Skin epidermis (tissue), 12 donors: ENCODE data around the gene SULT1C3.
"Not testable (repeated sequence)": the region's sequence is repeated elsewhere in the genome, so short reads cannot be mapped to it uniquely, and the experiment has no call there.

Experiments
- H3K27ac ChIP-seq, 21 experiments: fragments of 200-600 bp; sonication (generic) in 11 of 21; one replicate each; pipeline ENCODE4 v1.5.0; 2020; ENCODE audit warnings: mild to moderate bottlenecking in 3 of 21, inconsistent platforms in 2 of 21, moderate library complexity in 2 of 21
- H3K4me3 ChIP-seq, 7 experiments: fragments of 200-600 bp; sonication (generic) in 2 of 7; one replicate each; pipeline ENCODE4 v1.5.0; 2020; ENCODE audit warnings: inconsistent platforms in 2 of 7, mild to moderate bottlenecking in 2 of 7, moderate library complexity in 1 of 7

The SULT1C3 gene

GRCh38 chr2:108240966-108241365 lies 1.2 kb downstream of the SULT1C3 start:
- Histone ChIP-seq H3K4me3 (no peak overlapping the region), H3K27ac (no peak overlapping the region)

- H3K27ac ChIP-seq = no peak overlapping the region
- no peak overlapping the region for H3K4me3 ChIP-seq
Measured at GRCh38 chr2:108243566-108243965, 3.8 kb downstream of the SULT1C3 start.

DNA sequence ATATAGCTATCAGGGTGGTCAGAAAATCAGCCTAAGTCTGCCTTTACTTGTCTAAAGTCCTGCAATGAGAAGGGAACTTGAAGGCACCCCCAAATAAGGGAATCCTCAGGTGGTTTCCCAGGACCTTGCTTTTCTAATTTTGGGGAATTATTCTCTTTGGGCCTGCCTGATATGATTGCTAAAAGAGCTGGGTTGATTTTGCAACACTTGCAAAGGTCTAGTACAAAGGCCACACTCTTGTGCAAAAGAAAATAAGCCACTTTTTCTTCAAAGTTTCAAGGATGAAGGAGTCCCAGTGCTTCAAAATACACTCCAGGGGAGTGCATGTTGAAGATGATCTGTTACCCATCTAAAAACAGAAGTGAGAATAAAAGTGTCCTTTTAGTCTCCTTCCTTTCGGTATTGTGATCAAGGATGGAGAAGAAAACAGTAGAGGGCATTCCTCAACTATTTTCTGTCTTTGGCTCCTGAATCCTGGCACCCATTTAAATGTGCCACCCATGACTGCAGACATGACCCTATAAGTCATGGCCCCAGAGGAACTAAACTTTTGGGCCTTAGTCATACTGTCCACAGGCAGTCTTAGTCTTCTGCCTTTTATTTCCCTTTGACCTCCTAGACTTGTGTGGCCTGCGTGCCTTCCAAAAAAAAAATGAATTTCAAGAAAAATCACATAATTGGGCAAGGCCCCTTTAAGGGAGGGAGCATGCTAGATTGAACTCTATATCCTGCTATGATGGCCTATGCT lies 5.1 kb downstream of the SULT1C3 start:
- no peak overlapping the region for H3K4me3 ChIP-seq
- H3K27ac ChIP-seq = no peak overlapping the region

- Histone ChIP-seq H3K27ac (no peak overlapping the region), H3K4me3 (no peak overlapping the region)
Measured at GRCh38 chr2:108253106-108253505, 13.3 kb downstream of the SULT1C3 start.

GRCh38 chr2:108257757-108258331 lies 18.1 kb downstream of the SULT1C3 start:
- Histone ChIP-seq H3K4me3 (no peak overlapping the region), H3K27ac (no peak overlapping the region)

- no peak overlapping the region for H3K27ac ChIP-seq
- H3K4me3 ChIP-seq = no peak overlapping the region
Measured at GRCh38 chr2:108260773-108261172, 21.0 kb downstream of the SULT1C3 start.

GRCh38 chr2:108262036-108262435 lies 22.3 kb downstream of the SULT1C3 start:
- no peak overlapping the region for H3K27ac ChIP-seq

DNA sequence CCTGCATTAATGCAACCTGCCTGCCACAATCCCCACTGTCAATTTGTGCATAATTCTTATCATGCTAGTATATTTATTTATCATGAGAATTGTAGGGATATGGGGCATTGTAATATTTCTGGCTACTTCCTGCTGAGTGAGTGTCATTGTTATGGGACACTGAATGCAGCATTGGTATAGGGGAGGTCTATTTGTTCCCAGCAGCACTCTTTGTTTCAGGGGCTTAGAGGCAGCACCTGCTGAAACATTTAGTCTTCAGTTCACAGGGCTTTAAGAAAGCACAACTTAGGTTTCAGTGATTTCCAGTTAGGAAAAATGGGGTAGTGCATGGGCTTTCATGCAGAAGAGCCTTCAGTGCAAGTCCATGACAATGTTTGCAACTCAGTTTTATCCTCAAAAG lies 23.6 kb downstream of the SULT1C3 start:
- Histone ChIP-seq H3K4me3 (no peak overlapping the region), H3K27ac (no peak overlapping the region)

More at GRCh38 chr2:108262036-108262435, 22.3 kb downstream of the SULT1C3 start:
- H3K4me3 ChIP-seq = no peak overlapping the region

DNA sequence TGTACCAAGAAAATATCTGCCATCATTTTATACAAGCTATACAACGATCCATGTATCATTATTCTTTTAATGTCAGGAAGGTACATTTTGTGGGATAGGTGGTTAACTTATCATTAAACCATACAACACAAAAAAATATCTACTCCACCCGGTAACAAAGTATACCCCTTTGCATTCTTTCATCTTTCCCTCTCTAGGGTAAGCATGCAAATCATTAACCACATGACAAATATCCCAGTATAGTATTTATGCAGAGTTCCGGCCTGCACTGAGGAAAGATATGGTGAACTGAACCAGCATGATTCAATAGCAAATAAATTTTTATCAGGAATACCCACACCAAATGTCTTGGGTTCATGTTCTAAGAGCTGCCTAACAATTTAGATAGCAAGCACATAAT lies 26.4 kb downstream of the SULT1C3 start:
- no peak overlapping the region for H3K27ac ChIP-seq
- no peak overlapping the region for H3K4me3 ChIP-seq

DNA sequence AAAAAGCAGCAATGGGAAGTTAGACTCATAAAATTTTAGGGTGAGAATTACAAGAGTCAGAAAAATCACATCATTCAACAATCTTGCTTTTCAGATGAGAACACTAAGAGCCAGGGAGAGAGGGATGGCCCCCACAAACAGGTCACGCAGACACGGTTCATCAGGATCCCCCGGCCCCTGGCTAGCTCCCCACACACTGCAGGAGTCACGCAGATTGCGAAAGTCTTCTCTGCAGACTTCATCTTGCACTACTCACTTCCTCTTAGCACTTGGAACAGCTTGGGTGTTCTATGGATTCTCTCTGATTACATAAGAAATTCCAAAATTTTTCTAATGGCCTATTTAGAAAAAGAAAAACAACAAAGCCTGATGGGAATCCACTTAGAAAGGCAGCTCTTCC lies 27.3 kb downstream of the SULT1C3 start:
- H3K4me3 ChIP-seq = no peak overlapping the region
- H3K27ac ChIP-seq = peak overlapping the region in 3 of 21 experiments; percentile 25 to 35 (median 34)

GRCh38 chr2:108268001-108268400 lies 28.2 kb downstream of the SULT1C3 start:
- H3K4me3 ChIP-seq = no peak overlapping the region
- peak overlapping the region in 3 of 21 experiments; percentile 25 to 44 (median 34) for H3K27ac ChIP-seq

GRCh38 chr2:108270346-108270745 lies 30.6 kb downstream of the SULT1C3 start:
- no peak overlapping the region for H3K4me3 ChIP-seq
- no peak overlapping the region for H3K27ac ChIP-seq

DNA sequence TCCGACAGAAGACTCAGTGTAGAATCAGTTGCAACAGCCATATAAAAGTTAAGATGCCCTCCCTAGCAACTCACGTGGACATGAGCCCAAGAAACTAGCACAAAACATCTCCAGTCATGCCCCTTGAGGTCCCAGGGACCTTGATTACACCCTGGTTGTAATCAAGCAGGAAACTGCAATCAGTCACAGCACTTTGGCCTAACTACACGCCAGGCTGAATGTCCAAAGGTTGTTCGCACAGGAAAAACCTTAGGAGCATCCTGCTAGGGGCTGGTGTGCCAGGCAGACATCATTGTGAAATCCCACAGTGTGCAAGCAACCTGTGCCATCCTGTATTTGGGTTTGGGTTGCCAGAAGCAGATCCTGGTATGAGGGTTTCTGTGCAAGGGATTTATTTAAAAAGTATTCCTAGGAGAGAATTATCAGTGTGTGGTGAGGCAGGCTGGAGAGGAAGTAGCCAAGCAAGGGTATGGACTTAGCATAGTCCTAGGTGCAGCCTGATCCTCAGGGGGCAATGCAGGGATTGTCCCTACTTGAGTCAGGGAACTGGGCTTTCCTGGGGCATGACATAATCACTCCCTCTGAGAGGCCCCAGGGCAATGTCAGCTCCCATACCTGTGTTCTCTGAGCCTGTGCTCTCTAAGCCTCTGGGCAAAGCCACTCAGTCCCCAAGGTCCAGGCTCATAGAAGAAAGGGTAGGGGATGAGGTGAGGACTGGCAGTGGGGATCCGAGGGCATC lies 31.2 kb downstream of the SULT1C3 start:
- no peak overlapping the region for H3K4me3 ChIP-seq
- peak overlapping the region in 2 of 21 experiments; percentile 60 to 65 for H3K27ac ChIP-seq

GRCh38 chr2:108271691-108272253 lies 32.0 kb downstream of the SULT1C3 start:
- H3K27ac ChIP-seq = peak overlapping the region in 3 of 21 experiments; percentile 60 to 65 (median 60)
- peak overlapping the region in 1 of 7 experiments; percentile 18 for H3K4me3 ChIP-seq

- H3K4me3 ChIP-seq = no peak overlapping the region
- H3K27ac ChIP-seq = no peak overlapping the region
Measured at GRCh38 chr2:108278631-108279030, 38.9 kb downstream of the SULT1C3 start.

DNA sequence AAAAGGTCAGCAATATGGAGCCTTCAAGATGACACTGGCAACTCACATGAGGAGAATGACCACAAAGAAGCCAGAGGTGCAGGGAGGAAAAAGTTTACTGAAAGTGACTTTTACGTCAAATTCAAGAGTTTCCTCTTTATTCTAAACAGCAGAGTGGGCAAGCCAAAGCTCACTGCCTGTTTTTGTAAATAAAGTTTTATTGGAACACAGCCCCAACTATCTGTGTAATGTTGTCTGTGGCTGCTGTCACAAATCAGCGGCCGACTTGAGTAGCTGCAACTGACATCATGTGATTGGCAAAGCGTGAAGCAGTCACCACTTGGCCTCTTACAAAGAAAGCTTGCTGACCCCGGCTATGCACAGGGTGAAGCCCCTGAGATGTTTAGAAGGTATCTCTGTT lies 39.7 kb downstream of the SULT1C3 start:
- Histone ChIP-seq H3K27ac (no peak overlapping the region), H3K4me3 (no peak overlapping the region)

DNA sequence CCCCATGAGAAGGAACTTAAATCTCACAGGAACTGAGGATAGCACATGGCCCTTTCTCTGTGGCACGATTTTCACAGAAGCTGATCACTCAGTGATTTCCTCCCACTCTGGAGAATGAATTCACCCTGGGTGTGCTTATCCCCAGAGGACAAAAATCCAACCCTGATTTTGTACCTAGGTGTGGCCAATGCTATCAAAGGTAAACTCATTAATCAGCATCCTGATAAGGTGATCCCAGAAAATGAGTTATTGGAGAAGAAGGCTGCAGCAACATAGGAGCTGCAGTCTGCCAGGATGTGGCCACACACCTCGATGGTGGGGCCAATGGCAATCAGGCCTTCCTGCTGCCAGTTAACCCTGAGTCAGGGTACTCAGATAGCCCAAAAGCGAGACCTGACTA lies 40.7 kb downstream of the SULT1C3 start:
- no peak overlapping the region for H3K27ac ChIP-seq
- no peak overlapping the region for H3K4me3 ChIP-seq

DNA sequence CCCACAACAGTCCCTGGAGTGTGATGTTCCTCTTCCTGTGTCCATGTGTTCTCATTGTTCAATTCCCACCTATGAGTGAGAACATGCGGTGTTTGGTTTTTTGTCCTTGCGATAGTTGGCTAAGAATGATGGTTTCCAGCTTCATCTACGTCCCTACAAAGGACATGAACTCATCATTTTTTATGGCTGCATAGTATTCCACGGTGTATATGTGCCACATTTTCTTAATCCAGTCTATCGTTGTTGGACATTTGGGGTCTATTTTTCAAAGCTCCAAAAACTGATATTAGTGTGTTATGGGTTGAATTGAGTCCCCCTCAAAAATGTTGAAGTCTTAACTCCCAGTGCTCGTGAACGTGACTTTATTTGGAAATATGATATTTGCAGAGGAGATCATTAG lies 44.8 kb downstream of the SULT1C3 start:
- not testable (repeated sequence) for H3K27ac ChIP-seq, H3K4me3 ChIP-seq

GRCh38 chr2:108285616-108286015 lies 45.8 kb downstream of the SULT1C3 start:
- no peak overlapping the region for H3K4me3 ChIP-seq
- H3K27ac ChIP-seq = no peak overlapping the region

DNA sequence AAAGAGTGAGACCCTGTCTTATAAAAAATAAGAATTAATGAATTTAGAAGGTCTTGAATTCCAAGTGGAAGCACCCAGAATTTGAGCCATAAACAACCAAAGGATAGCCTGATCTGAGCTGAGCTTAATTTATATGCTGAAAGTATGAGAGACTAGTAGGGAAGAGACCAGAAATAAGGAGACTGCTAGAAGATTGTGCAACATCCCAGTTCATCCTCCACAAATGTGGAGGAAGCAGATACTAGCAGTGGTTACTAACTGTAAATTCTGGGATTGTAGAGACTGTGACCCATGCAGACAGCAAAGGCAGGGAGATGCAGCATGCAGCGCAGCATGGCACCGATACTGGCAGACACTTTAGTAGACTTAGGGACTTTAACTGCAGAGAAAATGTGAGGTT lies 47.4 kb downstream of the SULT1C3 start:
- H3K27ac ChIP-seq = no peak overlapping the region
- H3K4me3 ChIP-seq = no peak overlapping the region
